HL-60 (cell line): ENCODE results near the gene TLR10.

Source experiments
- POLR2AphosphoS5 ChIP-seq: IDR thresholded peaks from 2 replicates; pipeline ENCODE4 v1.6.1; 2012; ENCODE audit warnings: low read depth
- SPI1 ChIP-seq: IDR thresholded peaks from 2 replicates; pipeline ENCODE4 v1.6.1; 2012; ENCODE audit warnings: low read depth, mild to moderate bottlenecking, borderline replicate concordance

DNA sequence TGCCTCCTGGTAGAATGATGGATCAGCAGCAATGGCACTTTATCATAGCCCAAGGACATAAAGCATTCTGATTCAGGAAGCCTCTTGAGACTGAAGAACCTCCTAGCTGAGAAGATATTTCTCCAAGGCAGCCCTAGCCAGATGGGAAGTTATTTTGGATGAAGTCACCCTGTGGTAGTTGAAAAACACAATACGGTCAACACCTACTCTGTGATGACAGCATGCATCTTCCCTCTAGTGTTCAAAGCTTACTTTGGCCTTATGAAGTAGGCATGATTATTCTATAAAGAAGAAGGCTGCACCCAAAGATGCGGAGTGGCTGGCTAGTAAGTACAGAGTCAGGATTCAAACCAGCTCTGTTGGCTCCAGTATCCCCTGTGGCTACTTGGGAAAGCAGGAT lies 47.9 kb downstream of the TLR10 start:
- no peak for TF ChIP-seq POLR2AphosphoS5
- TF ChIP-seq SPI1: no peak
